Omental fat pad (tissue), 4 donors: ENCODE data around the gene SLC2A4. TPM values are rescaled to one million over a fixed set of nuclear protein-coding genes. Genes with fewer than 3 reads are reported as not detected.
"Not testable (repeated sequence)": the region's sequence is repeated elsewhere in the genome, so short reads cannot be mapped to it uniquely, and the experiment has no call there.

Experiments
- ATAC-seq: fragments of 150-250 bp; one replicate; pipeline ENCODE4 v1.9.1; 2016; ENCODE audit warnings: mild to moderate bottlenecking, moderate library complexity; ENCODE audit not compliant: low FRiP score
- DNase-seq: peaks from one replicate; pipeline ENCODE4 v3.0.0-alpha.2; 2019; ENCODE audit warnings: low spot score
- CTCF ChIP-seq, 3 donors: fragments of 450-650 bp; IDR thresholded peaks; one replicate each; pipeline ENCODE4 v1.5.1; 2016 to 2017; ENCODE audit warnings: antibody characterized with exemption in 3 of 3, mild to moderate bottlenecking in 3 of 3, moderate library complexity in 2 of 3
- small RNA-seq: library from RNA; depleted of rRNA; stranded (forward); fragments of <200 nt; gene quantifications from one replicate; pipeline ENCODE3, GENCODE V24; 2016
- total RNA-seq, 4 donors: library from RNA; depleted of rRNA; stranded (reverse); fragments of >200 nt; gene quantifications; one replicate each; pipeline ENCODE4 v1.1.0, GENCODE V29; 2016

Gene SLC2A4
- total RNA-seq, 4 donors from 2014 or later, result 8.9 to 29.2 (median 12.1) TPM

- TF ChIP-seq CTCF (IDR thresholded peaks at IDR 0.05), result no peak
- ATAC-seq (no peak), DNase-seq (no peak)
Observed at GRCh38 chr17:7336240-7337175, 55.0 kb downstream of the SLC2A4 start, which contains the start of gene ACAP1. Gene ACAP1 (plus strand): TSS chr17:7336529. CDS start chr17:7336735, 206 bp downstream.

- DNase-seq, ATAC-seq: not testable (repeated sequence)
Observed at GRCh38 chr17:7337600-7337999, 56.1 kb downstream of the SLC2A4 start.

Small RNA genes within 50 kb of the gene (small RNA-seq; reads per million reads assigned to genes)
- gene AC026954.2, result not detected
- not detected for gene RF00019

Other genes starting within 250 kb of the SLC2A4 start
- 1 to 10 TPM in 3 of 4 donors, under 1 TPM in 1; 0.74 to 2.2 (median 1.5) TPM for gene SLC16A13, start 245.7 kb upstream of the SLC2A4 start, total RNA-seq
- under 1 TPM in 3 of 4 donors, not detected in 1; 0.44 to 0.60 (median 0.47) TPM for gene SLC16A11, start 237.6 kb upstream of the SLC2A4 start, total RNA-seq
- gene CLEC10A, start 201.5 kb upstream of the SLC2A4 start, total RNA-seq, result 10 to 100 TPM in 3 of 4 donors, 1 to 10 TPM in 1; 7.2 to 21.7 (median 15.7) TPM
- gene ASGR2, start 166.9 kb upstream of the SLC2A4 start, total RNA-seq, result 1 to 10 TPM in 2 of 4 donors, under 1 TPM in 1, not detected in 1; 0.84 to 3.1 (median 1.6) TPM
- gene ASGR1, start 102.3 kb upstream of the SLC2A4 start, total RNA-seq, result 1 to 10 TPM in 3 of 4 donors, under 1 TPM in 1; 0.56 to 2.5 (median 1.4) TPM
- gene DLG4, start 61.9 kb upstream of the SLC2A4 start, total RNA-seq, result 10 to 100 TPM in 3 of 4 donors, 1 to 10 TPM in 1; 8.7 to 12.5 (median 11.6) TPM
- gene ACADVL, start 61.8 kb upstream of the SLC2A4 start, total RNA-seq, result 100 to 1,000 TPM; 677 to 996 (median 722) TPM
- gene DVL2, start 47.2 kb upstream of the SLC2A4 start, total RNA-seq, result 10 to 100 TPM; 22.7 to 41.6 (median 23.6) TPM
- gene PHF23, start 42.3 kb upstream of the SLC2A4 start, total RNA-seq, result 10 to 100 TPM; 22.1 to 43.8 (median 28.9) TPM
- 100 to 1,000 TPM; 316 to 526 (median 376) TPM for gene GABARAP, start 39.3 kb upstream of the SLC2A4 start, total RNA-seq
- 10 to 100 TPM; 47.9 to 66.2 (median 61.8) TPM for gene CTDNEP1, start 30.0 kb upstream of the SLC2A4 start, total RNA-seq
- 10 to 100 TPM; 25.9 to 34.5 (median 30.1) TPM for gene ELP5, start 29.5 kb upstream of the SLC2A4 start, total RNA-seq
- 1 to 10 TPM; 3.0 to 9.0 (median 7.4) TPM for gene CLDN7, start 19.2 kb upstream of the SLC2A4 start, total RNA-seq
- gene YBX2, start 12.9 kb downstream of the SLC2A4 start, total RNA-seq, result 1 to 10 TPM in 3 of 4 donors, under 1 TPM in 1; 0.65 to 3.3 (median 1.5) TPM
- 100 to 1,000 TPM; 127 to 408 (median 282) TPM for gene EIF5A, start 25.9 kb downstream of the SLC2A4 start, total RNA-seq
- gene GPS2, start 33.6 kb downstream of the SLC2A4 start, total RNA-seq, result 10 to 100 TPM; 49.6 to 91.3 (median 75.9) TPM
- gene NEURL4, start 47.6 kb downstream of the SLC2A4 start, total RNA-seq, result 10 to 100 TPM; 10.4 to 16.1 (median 11.5) TPM
- gene ACAP1, start 54.8 kb downstream of the SLC2A4 start, total RNA-seq, result 10 to 100 TPM in 1 of 4 donors, 1 to 10 TPM in 3; 3.3 to 13.1 (median 8.1) TPM
- 1 to 10 TPM; 6.7 to 9.9 (median 8.4) TPM for gene KCTD11, start 70.4 kb downstream of the SLC2A4 start, total RNA-seq
- not detected for gene TMEM95, start 73.4 kb downstream of the SLC2A4 start, total RNA-seq
- 10 to 100 TPM in 1 of 4 donors, 1 to 10 TPM in 2, under 1 TPM in 1; 0.95 to 13.5 (median 5.2) TPM for gene TNK1, start 99.4 kb downstream of the SLC2A4 start, total RNA-seq
- gene PLSCR3, start 112.8 kb downstream of the SLC2A4 start, total RNA-seq, result 10 to 100 TPM; 11.1 to 16.9 (median 16.6) TPM
- gene TMEM256, start 122.4 kb downstream of the SLC2A4 start, total RNA-seq, result 10 to 100 TPM; 45.8 to 98.2 (median 83.2) TPM
- 1 to 10 TPM; 6.1 to 8.8 (median 8.1) TPM for gene NLGN2, start 126.1 kb downstream of the SLC2A4 start, total RNA-seq
- gene SPEM1, start 138.6 kb downstream of the SLC2A4 start, total RNA-seq, result not detected
- gene SPEM2, start 143.9 kb downstream of the SLC2A4 start, total RNA-seq, result not detected
- gene SPEM3, start 147.1 kb downstream of the SLC2A4 start, total RNA-seq, result not detected
- gene TMEM102, start 153.7 kb downstream of the SLC2A4 start, total RNA-seq, result 1 to 10 TPM; 4.7 to 8.4 (median 5.1) TPM
- gene FGF11, start 157.8 kb downstream of the SLC2A4 start, total RNA-seq, result 1 to 10 TPM in 3 of 4 donors, under 1 TPM in 1; 0.72 to 1.9 (median 1.7) TPM
- gene CHRNB1, start 163.3 kb downstream of the SLC2A4 start, total RNA-seq, result 10 to 100 TPM in 1 of 4 donors, 1 to 10 TPM in 3; 3.0 to 10.9 (median 7.4) TPM
- 10 to 100 TPM; 27.5 to 57.9 (median 38.5) TPM for gene ZBTB4, start 197.9 kb downstream of the SLC2A4 start, total RNA-seq
- gene SLC35G6, start 199.7 kb downstream of the SLC2A4 start, total RNA-seq, result not detected
- gene POLR2A, start 202.6 kb downstream of the SLC2A4 start, total RNA-seq, result 10 to 100 TPM; 57.1 to 99.2 (median 77.1) TPM